HEK293 (cell line): Measurements from ENCODE around the gene ATP1A3.
"Not testable (repeated sequence)": the region's sequence is repeated elsewhere in the genome, so short reads cannot be mapped to it uniquely, and the experiment has no call there.

ENCODE experiments used
- CTCF ChIA-PET: fragments of 350-600 bp; formaldehyde crosslinking; extraction: SDS; loops from one replicate; lab custom pipeline; 2021; ENCODE audit warnings: antibody characterized with exemption; lab: Yijun Ruan, JAX
- POLR2A ChIA-PET: fragments of 300-600 bp; formaldehyde crosslinking; extraction: SDS; loops from one replicate; lab custom pipeline; 2020; ENCODE audit warnings: antibody characterized with exemption, inconsistent platforms; lab: Yijun Ruan, JAX
- H3K27ac ChIP-seq: fragments of 200-500 bp; sonication (Bioruptor generic); 2 replicates; pipeline ENCODE4 v1.5.1; 2014; ENCODE audit warnings: low read depth, low read length, control low read depth, inconsistent platforms; ENCODE audit errors: extremely low read depth
- H3K36me3 ChIP-seq, 2 experiments: fragments of 200-500 bp in 1 of 2; sonication (Bioruptor generic) in 1 of 2; 1 replicate in 1 of 2; 2 replicates in 1 of 2; pipeline ENCODE4 v1.5.1; 2014 to 2017; ENCODE audit warnings: inconsistent platforms in 2 of 2, low read length in 2 of 2; ENCODE audit not compliant: control insufficient read depth in 2 of 2, insufficient read depth in 1 of 2
- H3K4me1 ChIP-seq: fragments of 200-500 bp; sonication (Bioruptor generic); 2 replicates; pipeline ENCODE4 v1.5.1; 2014; ENCODE audit warnings: mild to moderate bottlenecking, low read length, inconsistent platforms; ENCODE audit not compliant: control insufficient read depth, insufficient read depth
- H3K4me3 ChIP-seq: 2 replicates; pipeline ENCODE4 v1.5.1; 2011; ENCODE audit warnings: low read depth, mild to moderate bottlenecking, control low read depth, low read length, moderate library complexity
- H3K9me3 ChIP-seq: fragments of 200-500 bp; sonication (Bioruptor generic); 2 replicates; pipeline ENCODE4 v1.5.1; 2014; ENCODE audit warnings: low read depth, low read length, inconsistent platforms; ENCODE audit not compliant: control insufficient read depth, insufficient read depth
- AEBP2 ChIP-seq: fragments of 450-650 bp; formaldehyde crosslinking; IDR thresholded peaks from 2 replicates; pipeline ENCODE4 v1.5.1; 2016; ENCODE audit warnings: missing biosample characterization, missing genetic modification characterization, borderline replicate concordance
- ATF2 ChIP-seq: fragments of 450-650 bp; formaldehyde crosslinking; IDR thresholded peaks from 2 replicates; pipeline ENCODE4 v1.5.1; 2016; ENCODE audit warnings: missing biosample characterization, missing genetic modification characterization, low read depth
- GLIS2 ChIP-seq: fragments of 450-650 bp; formaldehyde crosslinking; IDR thresholded peaks from 2 replicates; pipeline ENCODE4 v1.5.1; 2016; ENCODE audit warnings: missing biosample characterization, missing genetic modification characterization
- KLF7 ChIP-seq: fragments of 450-650 bp; formaldehyde crosslinking; IDR thresholded peaks from 2 replicates; pipeline ENCODE4 v1.5.1; 2016; ENCODE audit warnings: missing biosample characterization, missing genetic modification characterization, borderline replicate concordance
- REPIN1 ChIP-seq: fragments of 450-650 bp; formaldehyde crosslinking; IDR thresholded peaks from 2 replicates; pipeline ENCODE4 v1.5.1; 2017; ENCODE audit warnings: missing biosample characterization, missing genetic modification characterization, low read depth
- YY2 ChIP-seq: fragments of 450-650 bp; formaldehyde crosslinking; IDR thresholded peaks from 2 replicates; pipeline ENCODE4 v1.5.1; 2016; ENCODE audit warnings: missing biosample characterization, missing genetic modification characterization
- ZBTB21 ChIP-seq: fragments of 450-650 bp; formaldehyde crosslinking; IDR thresholded peaks from 2 replicates; pipeline ENCODE4 v1.5.1; 2017; ENCODE audit warnings: missing biosample characterization, missing genetic modification characterization
- ZBTB48 ChIP-seq: fragments of 450-650 bp; formaldehyde crosslinking; IDR thresholded peaks from 2 replicates; pipeline ENCODE4 v1.5.1; 2016; ENCODE audit warnings: missing biosample characterization, missing genetic modification characterization
- ZIC2 ChIP-seq: fragments of 450-650 bp; formaldehyde crosslinking; IDR thresholded peaks from 2 replicates; pipeline ENCODE4 v1.5.1; 2016; ENCODE audit warnings: missing biosample characterization, missing genetic modification characterization
- ZNF10 ChIP-seq: fragments of 450-650 bp; formaldehyde crosslinking; IDR thresholded peaks from 2 replicates; pipeline ENCODE4 v1.5.1; 2017; ENCODE audit warnings: missing biosample characterization, missing genetic modification characterization
- ZNF155 ChIP-seq: fragments of 450-650 bp; formaldehyde crosslinking; IDR thresholded peaks from 2 replicates; pipeline ENCODE4 v1.5.1; 2016; ENCODE audit warnings: missing biosample characterization, missing genetic modification characterization
- ZNF184 ChIP-seq: fragments of 450-650 bp; IDR thresholded peaks from 2 replicates; pipeline ENCODE4 v1.5.1; 2018; ENCODE audit warnings: missing biosample characterization, mild to moderate bottlenecking, missing genetic modification characterization
- ZNF2 ChIP-seq: fragments of 450-650 bp; formaldehyde crosslinking; IDR thresholded peaks from 2 replicates; pipeline ENCODE4 v1.5.1; 2016; ENCODE audit warnings: missing biosample characterization, missing genetic modification characterization
- ZNF341 ChIP-seq: fragments of 450-650 bp; formaldehyde crosslinking; IDR thresholded peaks from 2 replicates; pipeline ENCODE4; 2016; ENCODE audit warnings: low read depth, missing biosample characterization, missing genetic modification characterization
- ZNF48 ChIP-seq: fragments of 450-650 bp; formaldehyde crosslinking; IDR thresholded peaks from 2 replicates; pipeline ENCODE4 v1.5.1; 2016; ENCODE audit warnings: missing biosample characterization, missing genetic modification characterization
- ZNF514 ChIP-seq: fragments of 450-650 bp; formaldehyde crosslinking; IDR thresholded peaks from 2 replicates; pipeline ENCODE4 v1.5.1; 2016; ENCODE audit warnings: missing biosample characterization, missing genetic modification characterization
- ZNF549 ChIP-seq: fragments of 450-650 bp; IDR thresholded peaks from 2 replicates; pipeline ENCODE4 v1.5.1; 2018; ENCODE audit warnings: missing biosample characterization, missing genetic modification characterization, mild to moderate bottlenecking, inconsistent platforms, moderate library complexity
- ZNF624 ChIP-seq: fragments of 450-650 bp; formaldehyde crosslinking; IDR thresholded peaks from 2 replicates; pipeline ENCODE4 v1.5.1; 2017; ENCODE audit warnings: missing biosample characterization, missing genetic modification characterization
- ZNF664 ChIP-seq: fragments of 450-650 bp; formaldehyde crosslinking; IDR thresholded peaks from 2 replicates; pipeline ENCODE4 v1.5.1; 2016; ENCODE audit warnings: missing biosample characterization, missing genetic modification characterization
- ZNF792 ChIP-seq: fragments of 450-650 bp; formaldehyde crosslinking; IDR thresholded peaks from 2 replicates; pipeline ENCODE4 v1.5.1; 2016; ENCODE audit warnings: missing biosample characterization, missing genetic modification characterization
- ZSCAN4 ChIP-seq: fragments of 450-650 bp; formaldehyde crosslinking; IDR thresholded peaks from 2 replicates; pipeline ENCODE4 v1.5.1; 2017; ENCODE audit warnings: missing biosample characterization, missing genetic modification characterization
- TF ChIP-seq, protein P1 (sequence below): fragments of 450-650 bp; formaldehyde crosslinking; IDR thresholded peaks from 2 replicates; pipeline ENCODE4 v1.5.1; 2017; ENCODE audit warnings: missing biosample characterization, mild to moderate bottlenecking, missing genetic modification characterization, moderate library complexity
- TF ChIP-seq, protein P2 (sequence below): IDR thresholded peaks from 2 replicates; pipeline ENCODE4 v1.6.1; 2011; ENCODE audit warnings: mild to moderate bottlenecking, low read depth, low read length, borderline replicate concordance

The ATP1A3 gene

DNA sequence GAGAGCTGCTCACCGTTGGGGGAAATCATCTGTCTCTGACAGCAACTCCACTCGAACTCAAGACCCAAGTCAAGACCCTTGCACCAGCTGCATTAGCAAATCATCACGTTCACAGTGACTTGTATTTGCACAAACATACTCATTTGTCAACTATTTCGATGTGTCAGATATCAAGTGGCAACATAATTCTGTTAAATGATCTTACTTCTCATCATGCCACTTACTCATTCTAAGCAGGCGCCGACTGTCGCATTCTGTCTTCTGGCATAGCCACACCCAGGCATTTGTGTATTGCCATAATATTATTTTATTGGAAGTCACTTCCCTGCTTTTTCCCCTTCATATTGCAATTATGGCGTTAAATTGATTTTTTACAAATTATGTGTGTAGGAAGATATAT is 23.0 kb upstream of the ATP1A3 start:
- Histone ChIP-seq H3K36me3 (no peaks in the 10 kb centered on the region), H3K27ac (no peak overlapping the region), H3K9me3 (no peaks in the 10 kb centered on the region), H3K4me1 (no peaks in the 10 kb centered on the region), H3K4me3 (no peak overlapping the region)
- no peak for TF ChIP-seq ZNF184 (tag by site-specific recombination)
- peak; percentile 59; the same call in 1 of the 2 replicates for TF ChIP-seq ZNF10 (tag by site-specific recombination)
- ChIA-PET POLR2A (interaction anchor here (0.5 kb wide), 1 partner anchor 10 kb away, joined by 3 read pairs; no protein-coding TSS in a partner anchor), CTCF (interaction anchor here (1.3 to 8.0 kb wide), 3 partner anchors 13 to 18 kb away, joined by 5 to 78 read pairs (median 23); no protein-coding TSS in a partner anchor)

DNA sequence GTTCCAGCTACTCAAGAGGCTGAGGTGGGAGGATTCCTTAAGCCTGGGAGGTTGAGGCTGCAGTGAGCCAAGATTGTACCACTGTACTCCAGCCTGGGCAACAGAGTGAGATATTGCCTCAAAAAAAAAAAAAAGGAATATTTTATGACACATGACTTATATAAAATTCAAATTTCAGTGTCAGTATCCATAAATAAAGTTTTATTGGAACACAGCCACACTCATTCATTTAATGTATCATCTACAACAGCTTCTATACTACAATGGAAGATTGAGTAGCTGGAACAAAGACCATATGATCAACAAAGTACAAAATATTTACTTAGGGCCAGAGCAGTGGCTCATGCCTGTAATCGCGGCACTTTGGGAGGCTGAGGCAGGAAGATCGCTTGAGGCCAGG is 18.7 kb upstream of the ATP1A3 start:
- H3K4me3 ChIP-seq, H3K36me3 ChIP-seq, H3K4me1 ChIP-seq, H3K9me3 ChIP-seq, H3K27ac ChIP-seq: not testable (repeated sequence)
- CTCF ChIA-PET: interaction anchor here (1.1 to 4.0 kb wide), 5 partner anchors 11 to 22 kb away, joined by 4 to 54 read pairs (median 6); no protein-coding TSS in a partner anchor
- POLR2A ChIA-PET: interaction anchor here (0.7 kb wide), 1 partner anchor 9 kb away, joined by 4 read pairs; no protein-coding TSS in a partner anchor

DNA sequence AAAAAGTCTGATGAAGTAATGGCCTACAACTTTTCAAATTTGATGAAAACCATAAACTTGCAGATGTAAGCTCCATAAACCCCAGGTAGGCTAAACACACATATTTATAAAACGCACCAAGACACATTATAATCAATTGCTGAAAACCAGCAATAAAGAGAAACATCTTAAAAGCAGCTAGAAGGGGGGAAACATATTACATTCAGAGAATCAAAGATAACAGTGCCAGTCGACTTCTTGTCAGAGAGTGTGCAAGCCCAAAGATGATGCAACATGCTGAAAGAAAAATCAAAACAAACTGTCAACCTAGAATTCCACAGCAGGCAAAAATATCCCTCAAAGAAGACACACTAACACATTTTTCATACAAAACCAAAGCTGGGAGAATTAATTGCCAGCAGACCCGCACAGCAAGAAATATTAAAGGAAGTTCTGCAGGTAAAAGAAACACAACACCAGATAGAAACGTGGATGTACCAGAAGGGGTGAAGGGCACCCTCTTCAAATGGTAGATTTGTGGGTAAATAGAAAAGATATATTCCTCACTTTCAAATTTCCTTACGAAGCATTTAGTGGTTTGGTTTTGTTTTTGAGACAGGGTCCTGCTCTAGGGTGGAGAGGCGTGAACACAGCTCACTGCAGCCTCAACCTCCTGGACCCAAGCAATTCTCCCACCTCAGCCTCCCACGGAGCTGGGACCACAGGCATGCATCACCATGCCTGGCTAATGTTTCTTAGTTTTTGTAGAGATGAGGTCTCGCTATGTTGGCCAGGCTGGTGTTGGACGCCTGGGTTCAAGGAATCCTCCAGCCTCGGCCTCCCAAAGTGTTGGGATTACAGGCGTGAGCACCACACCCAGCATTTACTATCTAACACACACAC is 16.5 kb upstream of the ATP1A3 start:
- Histone ChIP-seq H3K9me3 (no peaks in the 10 kb centered on the region; the same call in 1 of the 2 replicates), H3K36me3 (no peaks in the 10 kb centered on the region; a peak in 1 of 3 replicates), H3K4me1 (peaks cover 3% of the 10 kb centered on the region; the same call in 1 of the 2 replicates), H3K4me3 (no peak overlapping the region), H3K27ac (peak overlapping the region; percentile 52)
- POLR2A ChIA-PET: interaction anchor here (1.1 kb wide), 1 partner anchor 51 kb away, joined by 3 read pairs; the partner anchor contains the start of gene RABAC1
- CTCF ChIA-PET: interaction anchor here (0.6 to 4.0 kb wide), 9 partner anchors 10 to 531 kb away, joined by 3 to 54 read pairs (median 6); no protein-coding TSS in a partner anchor
- TF ChIP-seq ZNF792 (tag by site-specific recombination): no peak
- TF ChIP-seq ZNF549 (tag by site-specific recombination): no peak
- no peak for TF ChIP-seq ZNF2 (tag by site-specific recombination)
- TF ChIP-seq ZNF664 (tag by site-specific recombination): no peak
- TF ChIP-seq KLF7 (tag by site-specific recombination): no peak
- no peak for TF ChIP-seq ZNF48 (tag by site-specific recombination)
- TF ChIP-seq, protein P1, sequence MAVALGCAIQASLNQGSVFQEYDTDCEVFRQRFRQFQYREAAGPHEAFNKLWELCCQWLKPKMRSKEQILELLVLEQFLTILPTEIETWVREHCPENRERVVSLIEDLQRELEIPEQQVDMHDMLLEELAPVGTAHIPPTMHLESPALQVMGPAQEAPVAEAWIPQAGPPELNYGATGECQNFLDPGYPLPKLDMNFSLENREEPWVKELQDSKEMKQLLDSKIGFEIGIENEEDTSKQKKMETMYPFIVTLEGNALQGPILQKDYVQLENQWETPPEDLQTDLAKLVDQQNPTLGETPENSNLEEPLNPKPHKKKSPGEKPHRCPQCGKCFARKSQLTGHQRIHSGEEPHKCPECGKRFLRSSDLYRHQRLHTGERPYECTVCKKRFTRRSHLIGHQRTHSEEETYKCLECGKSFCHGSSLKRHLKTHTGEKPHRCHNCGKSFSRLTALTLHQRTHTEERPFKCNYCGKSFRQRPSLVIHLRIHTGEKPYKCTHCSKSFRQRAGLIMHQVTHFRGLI: no peak; the same call in 1 of the 2 replicates
- no peak for TF ChIP-seq ZNF155 (tag by site-specific recombination)
- no peak for TF ChIP-seq AEBP2 (tag by site-specific recombination)
- no peak for TF ChIP-seq GLIS2 (tag by site-specific recombination)
- no peak for TF ChIP-seq YY2 (tag by site-specific recombination)
- TF ChIP-seq, protein P2, sequence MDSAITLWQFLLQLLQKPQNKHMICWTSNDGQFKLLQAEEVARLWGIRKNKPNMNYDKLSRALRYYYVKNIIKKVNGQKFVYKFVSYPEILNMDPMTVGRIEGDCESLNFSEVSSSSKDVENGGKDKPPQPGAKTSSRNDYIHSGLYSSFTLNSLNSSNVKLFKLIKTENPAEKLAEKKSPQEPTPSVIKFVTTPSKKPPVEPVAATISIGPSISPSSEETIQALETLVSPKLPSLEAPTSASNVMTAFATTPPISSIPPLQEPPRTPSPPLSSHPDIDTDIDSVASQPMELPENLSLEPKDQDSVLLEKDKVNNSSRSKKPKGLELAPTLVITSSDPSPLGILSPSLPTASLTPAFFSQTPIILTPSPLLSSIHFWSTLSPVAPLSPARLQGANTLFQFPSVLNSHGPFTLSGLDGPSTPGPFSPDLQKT: no peak
- TF ChIP-seq ZNF341 (tag by site-specific recombination): no peak
- TF ChIP-seq ZIC2 (tag by site-specific recombination): 0 out of 2 replicates have a peak, but pooled peaks have one; percentile 4
- peak; percentile 73 for TF ChIP-seq ATF2 (tag by site-specific recombination)
- TF ChIP-seq REPIN1 (tag by site-specific recombination): no peak
- no peak for TF ChIP-seq ZNF624 (tag by site-specific recombination)
- no peak for TF ChIP-seq ZBTB21 (tag by site-specific recombination)
- TF ChIP-seq ZBTB48 (tag by site-specific recombination): 0 out of 2 replicates have a peak, but pooled peaks have one; percentile 14
- TF ChIP-seq ZSCAN4 (tag by site-specific recombination): no peak; the same call in 1 of the 2 replicates
- no peak for TF ChIP-seq ZNF514
